Stimulated activated CD4-positive, alpha-beta T cell treated with anti-CD3 and anti-CD28 coated beads, Interleukin-4, amount 100 ng/mL, for 48 hours (primary cell): ENCODE measurements around the gene ZNF350.
"Not testable (repeated sequence)": the region's sequence is repeated elsewhere in the genome, so short reads cannot be mapped to it uniquely, and the experiment has no call there.

Experiments
- DNase-seq, 2 donors: peaks; one replicate each; pipeline ENCODE4 v3.0.0-alpha.2; 2020; ENCODE audit warnings: low read depth in 2 of 2

ZNF350 gene

DNA sequence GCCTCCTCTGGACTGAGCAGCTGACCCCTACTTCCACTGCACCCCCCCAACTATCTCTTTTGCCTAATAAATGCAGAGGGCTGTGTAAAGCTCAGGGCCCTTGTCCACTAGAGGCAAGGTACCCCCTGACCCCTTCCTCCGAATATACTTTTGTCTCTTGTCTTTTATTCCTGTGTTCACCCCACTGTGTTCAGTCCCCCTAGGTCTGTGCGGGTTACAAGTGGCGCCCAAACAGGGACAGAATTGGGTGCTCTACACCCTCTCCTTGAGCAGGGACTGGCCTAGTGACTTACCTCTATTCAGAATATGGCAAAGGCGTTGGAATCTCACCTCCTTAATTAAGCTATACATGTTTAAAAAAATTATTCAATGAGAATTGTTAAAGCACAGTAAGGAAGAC is 15.0 kb downstream of the ZNF350 start:
- no peak for DNase-seq

DNA sequence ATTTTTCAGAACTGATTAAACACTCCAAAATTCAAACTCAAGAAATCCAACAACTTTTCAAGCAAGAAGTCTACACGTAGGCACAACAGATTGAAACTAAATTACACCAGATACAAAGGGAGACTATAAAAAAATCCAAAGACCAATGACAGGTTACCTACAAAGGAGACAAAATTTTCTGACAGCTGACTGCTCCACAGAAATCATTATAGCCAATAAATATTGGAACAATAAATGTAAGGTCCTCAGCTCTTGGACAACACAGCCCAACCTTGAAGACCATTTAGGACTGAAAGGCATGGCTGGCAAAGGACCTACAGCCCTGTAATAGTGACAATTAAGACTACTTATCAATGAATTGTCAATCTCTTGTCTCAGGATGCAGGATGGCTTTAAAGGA is 15.9 kb downstream of the ZNF350 start:
- no peak for DNase-seq

DNA sequence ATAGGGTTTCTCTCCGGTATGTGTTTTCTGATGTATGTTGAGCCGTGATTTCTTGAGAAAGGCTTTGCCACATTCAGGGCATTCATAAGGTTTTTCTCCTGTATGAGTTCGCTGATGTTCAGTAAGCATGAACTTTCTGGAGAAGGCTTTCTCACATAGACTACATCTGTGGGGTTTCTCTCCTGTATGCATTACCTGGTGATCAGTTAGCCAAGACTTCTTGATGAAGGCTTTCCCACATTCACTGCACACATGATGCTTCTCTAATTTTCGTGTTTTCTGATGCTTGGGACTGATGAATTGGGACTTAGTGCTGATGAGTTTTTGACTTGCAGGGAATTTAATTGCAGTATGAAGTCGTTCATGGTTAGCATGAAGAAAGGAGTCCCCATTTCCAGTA is 21.1 kb downstream of the ZNF350 start:
- no peak for DNase-seq

DNA sequence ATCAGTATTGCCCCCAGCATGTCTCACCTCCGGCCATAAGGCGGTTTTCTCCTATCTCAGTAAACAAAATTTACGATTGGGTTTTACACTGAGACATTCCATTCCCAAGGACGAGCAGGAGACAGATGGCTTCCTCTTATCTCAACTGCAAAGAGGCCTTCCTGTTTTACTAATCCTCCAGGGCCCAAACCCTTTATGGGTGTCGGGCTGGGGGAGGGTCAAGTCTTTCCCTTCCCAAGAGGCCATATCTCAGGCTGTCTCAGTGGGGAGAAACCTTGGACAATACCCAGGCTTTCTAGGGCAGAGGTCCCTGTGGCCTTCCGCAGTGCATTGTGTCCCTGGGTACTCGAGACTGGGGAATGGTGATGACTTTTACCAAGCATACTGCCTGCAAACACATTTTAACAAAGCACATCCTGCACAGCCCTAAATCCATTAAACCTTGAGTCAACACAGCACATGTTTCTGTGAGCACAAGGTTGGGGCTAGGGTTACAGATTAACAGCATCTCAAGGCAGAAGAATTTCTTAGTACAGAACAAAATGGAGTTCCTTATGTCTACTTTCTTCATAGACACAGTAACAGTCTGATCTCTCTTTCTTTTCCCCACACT is 25.9 kb downstream of the ZNF350 start:
- DNase-seq: not testable (repeated sequence)

DNA sequence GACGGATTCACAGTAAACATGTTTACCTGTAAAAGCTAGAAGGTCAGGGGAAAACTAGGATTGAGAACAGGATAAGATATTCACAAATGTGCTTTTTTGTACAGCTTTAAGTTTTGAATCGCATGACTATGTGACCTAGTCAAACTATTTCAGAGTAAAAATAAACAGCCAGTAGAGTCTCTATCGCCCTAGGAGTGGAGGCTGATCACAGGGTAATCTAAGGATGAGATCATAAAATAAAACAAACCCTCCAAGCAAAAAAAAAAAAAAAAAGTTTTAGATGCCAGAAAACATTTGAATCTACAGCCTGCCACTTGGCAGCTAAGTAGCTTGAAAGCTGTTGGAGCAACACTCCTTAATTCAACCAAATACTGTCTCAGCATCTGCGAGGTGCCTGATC is 26.8 kb downstream of the ZNF350 start:
- no peak for DNase-seq

DNA sequence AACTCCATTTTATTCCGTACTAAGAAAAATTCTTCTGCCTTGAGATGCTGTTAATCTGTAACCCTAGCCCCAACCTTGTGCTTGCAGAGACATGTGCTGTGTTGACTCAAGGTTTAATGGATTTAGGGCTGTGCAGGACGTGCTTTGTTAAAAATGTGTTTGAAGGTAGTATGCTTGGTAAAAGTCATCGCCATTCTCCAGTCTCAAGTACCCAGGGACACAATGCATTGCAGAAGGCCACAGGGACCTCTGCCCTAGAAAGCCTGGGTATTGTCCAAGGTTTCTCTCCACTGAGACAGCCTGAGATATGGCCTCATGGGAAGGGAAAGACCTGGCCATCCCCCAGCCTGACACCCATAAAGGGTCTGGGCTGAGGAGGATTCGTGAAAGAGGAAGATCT is 28.8 kb downstream of the ZNF350 start:
- DNase-seq: not testable (repeated sequence)

DNA sequence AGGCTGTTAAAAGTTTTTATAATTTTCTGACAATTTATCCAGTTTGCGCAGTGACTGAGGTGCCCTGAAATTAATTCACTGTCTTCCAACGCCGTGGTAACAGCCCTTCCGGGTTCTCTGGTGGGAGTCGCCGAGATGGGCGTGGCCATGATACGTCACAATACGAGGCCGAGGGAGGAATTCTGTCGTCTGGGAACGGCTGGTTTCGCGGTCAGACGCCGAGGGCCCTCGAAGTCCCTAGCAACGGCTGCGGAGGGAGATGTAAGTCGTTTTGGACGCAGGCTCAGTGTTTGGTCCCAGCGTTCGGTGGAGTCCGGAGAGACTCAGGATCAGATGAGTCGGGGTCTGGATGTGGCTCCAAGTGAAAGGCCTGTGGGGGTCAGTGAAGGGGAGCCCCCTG is 37.7 kb downstream of the ZNF350 start:
- DNase-seq: no peak

DNA sequence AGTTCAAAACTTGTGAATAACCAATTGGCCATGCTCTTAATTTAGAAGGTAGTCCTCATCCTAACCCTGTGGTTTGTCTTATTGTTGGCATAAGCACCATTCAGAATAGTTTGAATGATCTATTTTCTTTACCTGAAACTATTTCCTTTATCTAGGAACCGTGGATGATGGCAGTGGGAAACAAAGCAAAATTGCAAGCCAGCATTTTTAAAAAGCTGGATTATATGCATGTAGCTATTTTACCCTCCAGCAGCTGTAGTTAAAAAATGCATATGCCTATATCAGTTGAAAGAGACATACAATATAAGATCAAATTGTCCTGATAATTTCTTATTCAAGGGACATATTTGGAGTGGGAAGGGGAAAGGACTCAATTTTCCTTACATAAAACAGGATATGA is 40.0 kb downstream of the ZNF350 start:
- no peak for DNase-seq

DNA sequence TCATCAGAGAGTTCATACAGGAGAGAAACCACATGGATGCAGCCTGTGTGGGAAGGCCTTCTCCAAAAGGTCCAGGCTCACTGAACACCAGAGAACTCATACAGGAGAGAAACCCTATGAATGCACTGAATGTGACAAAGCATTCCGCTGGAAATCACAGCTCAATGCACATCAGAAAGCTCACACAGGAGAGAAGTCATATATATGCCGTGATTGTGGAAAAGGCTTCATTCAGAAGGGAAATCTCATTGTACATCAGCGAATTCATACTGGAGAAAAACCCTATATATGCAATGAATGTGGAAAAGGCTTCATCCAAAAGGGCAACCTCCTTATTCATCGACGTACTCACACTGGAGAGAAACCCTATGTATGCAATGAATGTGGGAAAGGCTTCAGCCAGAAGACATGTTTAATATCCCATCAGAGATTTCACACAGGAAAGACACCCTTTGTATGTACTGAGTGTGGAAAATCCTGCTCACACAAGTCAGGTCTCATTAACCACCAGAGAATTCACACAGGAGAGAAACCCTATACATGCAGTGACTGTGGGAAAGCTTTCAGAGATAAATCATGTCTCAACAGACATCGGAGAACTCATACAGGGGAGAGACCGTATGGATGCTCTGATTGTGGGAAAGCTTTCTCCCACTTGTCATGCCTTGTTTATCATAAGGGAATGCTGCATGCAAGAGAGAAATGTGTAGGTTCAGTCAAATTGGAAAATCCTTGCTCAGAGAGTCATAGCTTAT is 41.7 kb downstream of the ZNF350 start:
- DNase-seq: no peak

DNA sequence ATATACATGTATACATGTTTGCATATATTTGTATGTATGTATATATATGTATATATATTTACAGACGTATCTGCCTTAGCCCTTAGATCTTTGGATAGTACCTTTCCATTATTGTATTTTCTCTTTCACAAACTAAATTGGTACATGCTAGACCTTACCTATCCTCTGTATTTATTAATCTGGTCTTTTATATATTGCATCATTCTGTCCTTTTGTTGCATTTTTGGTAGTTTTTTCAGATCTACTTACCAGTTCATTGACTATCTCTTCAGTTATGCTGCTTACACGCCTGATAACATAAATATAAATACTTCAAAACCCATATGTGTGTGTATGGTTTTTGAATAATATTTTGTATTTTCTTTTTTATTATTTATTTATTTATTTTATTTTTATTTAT is 47.7 kb downstream of the ZNF350 start:
- DNase-seq: no peak

DNA sequence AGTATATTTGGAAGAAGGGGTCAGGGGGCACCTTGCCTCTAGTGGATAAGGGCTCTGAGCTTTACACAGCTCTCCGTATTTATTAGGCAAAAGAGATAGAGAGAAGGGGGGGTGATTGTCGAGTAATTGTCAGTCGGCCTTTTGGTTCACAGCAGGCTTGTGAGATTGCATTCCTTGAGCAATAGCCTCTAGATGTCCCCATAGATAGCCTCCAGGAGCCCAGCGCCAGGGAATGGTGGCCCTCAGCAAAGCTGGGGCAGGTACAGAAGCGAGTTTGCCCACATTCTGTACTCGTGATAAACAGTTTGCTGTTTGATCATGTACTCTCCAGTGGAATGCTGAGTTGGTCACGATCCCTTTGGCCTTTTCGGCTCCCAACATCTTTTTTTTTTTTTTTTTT is 54.7 kb downstream of the ZNF350 start:
- no peak for DNase-seq

DNA sequence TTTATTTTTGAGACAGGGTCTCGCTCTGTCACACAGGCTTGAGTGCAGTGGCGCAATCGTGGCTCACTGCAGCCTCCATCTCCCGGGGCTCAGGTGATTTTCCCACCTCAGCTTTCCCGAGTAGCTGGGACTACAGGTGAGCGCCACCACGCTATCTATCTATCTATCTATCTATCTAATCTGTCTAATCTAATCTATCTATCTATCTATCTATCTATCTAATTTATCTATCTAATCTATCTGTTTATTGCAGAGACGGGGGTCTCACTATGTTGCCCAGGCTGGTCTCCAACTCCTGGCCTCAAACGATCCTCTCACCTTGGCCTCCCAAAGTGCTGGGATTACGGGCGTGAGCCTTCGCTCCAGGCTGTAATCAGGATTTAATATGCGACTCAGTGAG is 58.8 kb downstream of the ZNF350 start:
- no peak for DNase-seq

DNA sequence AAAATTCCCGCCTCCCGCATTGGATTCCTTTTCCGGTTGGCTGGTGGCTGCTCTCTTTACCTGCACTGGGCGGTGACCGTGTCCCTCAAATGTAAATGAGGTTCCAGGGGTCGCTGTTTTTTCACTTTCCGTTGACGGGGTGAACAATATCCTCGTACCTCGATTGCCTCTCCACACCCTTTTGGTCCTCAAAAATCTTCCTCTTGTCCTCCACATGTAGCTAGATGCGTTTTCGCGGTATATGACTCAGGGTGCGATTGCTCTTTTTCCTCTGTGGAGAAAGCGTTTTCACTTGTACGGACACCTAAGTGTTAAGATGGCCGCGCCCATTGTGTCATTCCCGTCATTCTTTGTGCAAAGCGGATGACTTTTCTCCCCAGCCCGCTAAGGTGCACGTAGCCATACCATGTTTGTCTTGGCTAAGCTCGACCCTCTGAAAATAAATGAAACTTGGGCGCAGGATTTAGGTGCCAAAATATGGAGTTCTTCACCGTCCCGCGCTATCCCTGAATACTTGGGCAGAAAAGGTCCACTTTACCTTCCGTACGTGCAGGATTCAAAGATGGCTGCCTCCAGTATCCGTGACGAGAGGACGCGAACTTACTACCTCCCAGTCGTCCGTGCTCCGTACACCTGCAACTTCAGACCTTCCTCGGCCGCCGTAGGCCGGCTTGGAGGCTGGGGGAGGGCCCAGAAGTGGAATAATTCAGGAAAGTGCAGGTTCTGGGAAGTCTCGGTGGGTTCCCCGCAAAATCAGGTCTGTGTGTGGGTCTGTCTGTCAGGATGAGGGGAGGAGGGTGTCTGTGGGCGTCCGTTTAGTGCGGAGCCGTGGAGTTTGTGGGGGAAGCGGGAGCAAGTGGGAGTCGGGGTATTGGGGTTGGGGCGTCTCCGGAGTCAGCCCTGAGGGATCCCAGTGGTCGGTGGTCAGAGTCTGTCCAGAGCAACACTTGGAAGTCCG is 59.6 kb downstream of the ZNF350 start, which contains the start of gene ZNF613:
Gene ZNF613, plus strand, starts transcription at position 689 of the 958 bp plus-strand sequence. CDS start 8,749 bp downstream, outside the sequence.
- peak; percentile 72 to 76 for DNase-seq

DNA sequence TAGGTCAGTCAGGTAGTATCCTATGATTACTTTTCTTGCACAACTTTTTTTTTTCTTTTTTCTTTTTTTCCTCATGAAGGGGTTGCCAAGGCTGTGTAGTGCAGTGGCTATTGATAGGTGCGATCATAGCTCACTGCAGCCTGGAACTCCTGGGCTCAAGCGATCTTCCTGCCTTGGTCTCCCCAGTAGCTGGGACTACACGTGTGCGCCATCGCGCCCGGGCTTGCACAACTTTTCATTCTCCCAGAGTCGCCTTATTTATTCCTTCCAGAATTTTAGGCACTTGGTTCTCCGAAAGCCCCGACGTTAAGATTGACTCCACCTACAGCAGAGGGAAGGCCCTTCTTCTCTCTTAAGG is 60.2 kb downstream of the ZNF350 start:
- no peak for DNase-seq

DNA sequence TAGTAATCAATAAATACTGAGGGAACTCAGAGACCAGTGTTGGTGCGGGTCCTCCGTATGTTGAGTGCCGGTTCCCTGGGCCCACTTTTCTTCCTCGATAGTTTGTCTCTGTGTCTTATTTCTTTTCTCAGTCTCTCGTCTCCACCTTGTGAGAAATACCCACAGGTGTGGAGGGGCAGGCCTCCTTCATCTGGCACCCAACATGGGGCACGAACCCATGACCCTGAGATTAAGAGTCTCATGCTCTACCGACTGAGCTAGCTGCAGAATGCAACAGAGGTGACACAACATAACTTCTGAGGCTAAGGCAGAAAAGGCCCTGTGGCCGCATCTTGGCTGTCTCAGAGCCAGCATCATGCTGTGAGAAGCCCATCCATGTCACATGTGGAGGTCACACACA is 64.7 kb downstream of the ZNF350 start:
- DNase-seq: no peak

DNA sequence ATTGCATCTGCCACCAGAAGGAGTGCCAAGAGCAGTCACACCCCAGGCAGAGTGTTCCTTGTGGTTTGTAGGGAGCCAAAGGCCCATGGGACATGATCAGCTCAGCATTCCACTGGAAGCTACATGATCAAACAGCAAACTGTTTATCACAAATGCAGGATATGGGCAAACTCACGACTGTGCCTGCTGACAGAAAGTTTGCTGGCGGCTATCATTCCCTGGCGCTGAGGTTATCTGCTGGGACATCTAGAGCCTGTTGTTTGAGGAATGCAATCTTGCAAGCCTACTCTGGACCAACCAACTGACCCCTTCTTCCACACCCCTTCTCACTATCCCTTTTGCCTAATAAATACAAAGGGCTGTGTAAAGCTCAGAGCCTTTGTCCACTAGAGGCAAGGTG is 67.0 kb downstream of the ZNF350 start:
- DNase-seq: no peak

DNA sequence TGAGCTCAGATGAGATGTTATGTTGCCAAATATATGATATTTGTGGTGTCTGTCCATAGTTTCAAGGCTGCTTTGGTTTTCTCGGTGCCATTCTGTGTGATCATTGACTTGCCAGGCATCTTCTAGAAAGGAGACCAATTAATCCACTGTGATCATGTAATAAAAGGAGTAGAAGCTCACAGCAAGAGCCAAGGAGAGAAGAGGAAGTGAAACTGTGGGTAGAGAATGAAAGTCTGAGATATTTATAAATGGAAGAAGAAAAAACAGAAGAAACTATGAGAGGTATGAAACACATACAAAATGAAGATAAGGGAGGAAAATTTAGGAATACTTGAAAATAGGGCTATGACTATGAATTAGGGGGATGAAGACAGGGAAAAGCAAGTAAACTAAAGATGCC is 70.5 kb downstream of the ZNF350 start:
- DNase-seq: no peak

DNA sequence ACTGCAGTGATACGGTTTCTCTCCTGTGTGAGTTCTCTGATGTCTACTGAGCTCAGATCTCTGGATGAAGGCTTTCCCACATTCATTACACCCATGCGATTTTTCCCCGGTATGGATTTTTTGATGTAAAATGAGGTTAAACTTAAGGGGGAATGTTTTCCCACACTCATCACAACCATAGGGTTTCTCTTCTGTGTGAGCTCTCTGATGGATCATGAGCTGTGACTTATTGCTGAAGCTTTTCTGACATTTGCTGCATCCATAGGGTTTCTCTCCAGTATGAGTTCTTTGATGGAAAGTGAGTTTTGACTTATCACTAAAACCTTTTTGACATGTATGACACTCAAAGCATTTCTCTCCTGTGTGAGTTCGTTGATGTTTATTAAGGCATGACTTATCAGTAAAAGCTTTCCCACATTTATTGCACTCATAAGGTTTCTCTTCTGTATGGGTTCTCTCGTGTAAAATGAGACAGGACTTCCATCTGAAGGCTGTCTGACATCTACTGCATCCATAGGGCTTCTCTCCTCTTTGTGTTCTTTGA is 71.2 kb downstream of the ZNF350 start:
- no peak for DNase-seq
